Esophagus squamous epithelium (tissue), 4 donors: Measurements from ENCODE around the gene PRRT1.

ENCODE experiments used
- CTCF ChIP-seq, 6 experiments: fragments of 450-650 bp in 4 of 6; fragments of 200-600 bp in 2 of 6; sonication (generic) in 2 of 6; IDR thresholded peaks; one replicate each; pipeline ENCODE4 v1.5.1; 2016 to 2019; ENCODE audit warnings: antibody characterized with exemption in 6 of 6, mild to moderate bottlenecking in 4 of 6, moderate library complexity in 4 of 6
- POLR2A ChIP-seq, 4 donors: fragments of 450-650 bp; IDR thresholded peaks; one replicate each; pipeline ENCODE4 v1.6.1; 2017; ENCODE audit warnings: antibody characterized with exemption in 4 of 4, mild to moderate bottlenecking in 4 of 4, moderate library complexity in 3 of 4

- TF ChIP-seq CTCF (IDR thresholded peaks at IDR 0.05), result no peak
- peak in 1 of 4 donors; percentile 46 for TF ChIP-seq POLR2A (IDR thresholded peaks at IDR 0.05)
Observed at GRCh38 chr6:32192608-32193039, 40.9 kb upstream of the PRRT1 start, which contains the start of gene GPSM3.
